SJSA1 (cell line): ENCODE measurements around the gene WNT11. TPM values are rescaled to one million over a fixed set of nuclear protein-coding genes. Genes with fewer than 3 reads are reported as not detected.

Source experiments
- DNase-seq, 2 experiments: peaks; one replicate each; pipeline ENCODE4 v3.0.0-alpha.2; 2015 to 2020; ENCODE audit warnings: low spot score in 2 of 2, low read depth in 1 of 2
- H3K27ac ChIP-seq: fragments of 250-450 bp; sonication (Bioruptor Pico); 2 replicates; pipeline ENCODE4 v1.5.1; 2020; ENCODE audit warnings: mild to moderate bottlenecking, moderate library complexity
- H3K27me3 ChIP-seq: fragments of 250-450 bp; sonication (Bioruptor Pico); replicated peaks from 2 replicates; pipeline ENCODE4 v1.5.1; 2020; ENCODE audit warnings: mild to moderate bottlenecking, moderate library complexity
- H3K36me3 ChIP-seq: fragments of 250-450 bp; sonication (Bioruptor Pico); 2 replicates; pipeline ENCODE4 v1.5.1; 2020; ENCODE audit warnings: mild to moderate bottlenecking
- H3K4me1 ChIP-seq: fragments of 250-450 bp; sonication (Bioruptor Pico); replicated peaks from 2 replicates; pipeline ENCODE4 v1.6.1; 2021; ENCODE audit warnings: mild to moderate bottlenecking
- H3K4me3 ChIP-seq: fragments of 250-450 bp; sonication (Bioruptor Pico); 2 replicates; pipeline ENCODE4 v1.5.1; 2020; ENCODE audit warnings: mild to moderate bottlenecking
- H3K9me3 ChIP-seq: fragments of 250-450 bp; sonication (Bioruptor Pico); replicated peaks from 2 replicates; pipeline ENCODE4 v1.5.1; 2020; ENCODE audit warnings: mild to moderate bottlenecking
- total RNA-seq: library from RNA; depleted of rRNA; stranded (reverse); fragments of >200 nt; shearing (Covaris generic); gene quantifications from 2 replicates; pipeline ENCODE4 v1.2.3, GENCODE V29; 2014

Gene WNT11
- total RNA-seq, 1 experiment from 2014 or later = not detected

DNA sequence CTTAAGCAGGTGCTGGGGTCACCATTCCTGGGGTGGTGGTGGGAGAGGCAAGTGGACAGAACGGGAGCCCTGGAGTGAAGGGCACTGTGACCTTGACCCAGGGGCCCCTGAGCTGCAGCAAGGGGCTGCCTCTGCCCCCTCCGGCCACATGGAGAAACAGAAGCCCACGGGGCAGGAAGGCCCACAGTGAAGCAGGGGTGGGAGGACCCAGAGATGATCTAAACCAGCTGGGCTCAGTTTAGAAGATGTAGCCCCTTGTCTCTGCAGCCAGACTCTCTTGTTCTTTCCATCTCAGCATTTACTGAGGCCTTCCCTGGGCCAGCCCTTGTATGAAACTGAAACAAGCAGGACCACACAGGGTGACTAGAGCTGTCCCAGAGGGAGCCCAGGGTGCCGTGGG lies 30.5 kb downstream of the WNT11 start:
- Histone ChIP-seq H3K27me3 (no peaks in the 10 kb centered on the region), H3K36me3 (no peaks in the 10 kb centered on the region), H3K4me3 (no peak overlapping the region), H3K27ac (no peak overlapping the region), H3K4me1 (no peaks in the 10 kb centered on the region), H3K9me3 (no peaks in the 10 kb centered on the region)
- DNase-seq = no peak

DNA sequence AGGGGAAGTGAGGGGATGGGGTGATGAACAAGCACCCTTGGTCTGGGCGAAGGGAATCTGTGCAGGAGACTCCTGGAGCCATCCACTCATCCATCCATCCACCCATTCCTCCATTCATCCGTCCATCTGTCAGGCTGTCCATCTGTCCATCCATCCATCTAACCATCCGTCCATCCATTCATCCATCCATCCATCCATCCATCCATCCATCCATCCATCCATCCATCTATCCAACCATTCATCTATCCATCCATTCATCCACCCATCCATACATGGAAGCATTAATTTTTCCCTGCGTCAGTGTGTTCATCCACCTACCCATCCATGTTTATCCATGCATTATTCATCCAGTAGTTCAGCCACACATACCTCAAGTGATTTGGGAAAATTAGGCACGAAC lies 32.0 kb downstream of the WNT11 start:
- no peaks in the 10 kb centered on the region for H3K36me3 ChIP-seq
- no peak overlapping the region for H3K4me3 ChIP-seq
- no peaks in the 10 kb centered on the region for H3K9me3 ChIP-seq
- no peak overlapping the region for H3K27ac ChIP-seq
- no peaks in the 10 kb centered on the region for H3K4me1 ChIP-seq
- DNase-seq = no peak
- no peaks in the 10 kb centered on the region for H3K27me3 ChIP-seq

DNA sequence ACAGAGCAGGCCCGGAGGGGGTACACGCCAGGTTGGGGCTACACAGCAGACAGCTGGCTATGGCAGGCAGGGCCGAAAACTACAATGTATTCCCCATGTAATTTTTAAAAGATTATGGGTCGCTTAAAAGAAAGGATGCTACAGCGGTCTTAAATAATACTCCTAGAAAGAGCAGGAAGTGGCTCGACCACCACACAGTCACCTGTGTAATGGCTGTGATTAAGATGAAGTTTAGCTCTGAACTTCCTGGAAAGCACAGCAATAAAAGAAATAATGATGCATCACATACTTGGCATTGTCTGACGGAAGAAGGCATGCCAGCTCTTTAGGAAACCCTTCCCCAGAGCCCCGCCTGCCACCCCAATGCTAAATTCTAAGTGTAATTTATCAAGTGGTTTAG lies 32.6 kb downstream of the WNT11 start:
- DNase-seq = no peak
- no peak overlapping the region for H3K4me3 ChIP-seq
- H3K27ac ChIP-seq = no peak overlapping the region
- no peaks in the 10 kb centered on the region for H3K4me1 ChIP-seq
- no peaks in the 10 kb centered on the region for H3K9me3 ChIP-seq
- no peaks in the 10 kb centered on the region for H3K27me3 ChIP-seq
- H3K36me3 ChIP-seq = no peaks in the 10 kb centered on the region

- H3K4me3 ChIP-seq = no peak overlapping the region
- H3K36me3 ChIP-seq = no peaks in the 10 kb centered on the region
- H3K4me1 ChIP-seq = no peaks in the 10 kb centered on the region
- DNase-seq = no peak
- no peaks in the 10 kb centered on the region for H3K9me3 ChIP-seq
- no peaks in the 10 kb centered on the region for H3K27me3 ChIP-seq
- H3K27ac ChIP-seq = no peak overlapping the region
Measured at GRCh38 chr11:76172583-76172982, 33.7 kb downstream of the WNT11 start.

GRCh38 chr11:76170468-76170867 lies 35.8 kb downstream of the WNT11 start:
- no peaks in the 10 kb centered on the region for H3K36me3 ChIP-seq
- DNase-seq = no peak
- no peaks in the 10 kb centered on the region for H3K27me3 ChIP-seq
- no peak overlapping the region for H3K4me3 ChIP-seq
- H3K27ac ChIP-seq = no peak overlapping the region
- no peaks in the 10 kb centered on the region for H3K9me3 ChIP-seq
- no peaks in the 10 kb centered on the region for H3K4me1 ChIP-seq

DNA sequence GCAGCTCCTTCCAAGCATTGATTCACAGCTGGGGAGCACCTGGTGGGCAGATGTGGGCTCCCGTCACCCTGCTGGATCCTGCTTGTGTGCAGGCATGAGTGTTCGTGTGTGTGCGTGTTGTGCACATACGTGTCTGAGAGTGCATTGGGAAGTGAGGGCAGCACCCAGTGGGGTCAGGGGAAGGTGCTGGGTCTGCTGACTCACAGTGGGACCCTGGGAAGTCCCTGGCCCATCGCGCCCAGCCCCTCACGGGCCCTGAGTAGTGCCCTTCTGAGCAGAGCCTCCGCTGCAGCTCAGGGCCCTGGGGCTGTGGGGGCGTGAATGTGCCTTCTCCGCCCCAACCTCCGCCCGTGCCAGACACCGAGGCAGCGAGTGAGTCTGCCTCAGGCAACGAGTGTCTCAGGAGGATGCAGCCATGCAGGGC lies 36.8 kb downstream of the WNT11 start:
- no peaks in the 10 kb centered on the region for H3K36me3 ChIP-seq
- no peaks in the 10 kb centered on the region for H3K4me1 ChIP-seq
- no peaks in the 10 kb centered on the region for H3K27me3 ChIP-seq
- H3K9me3 ChIP-seq = no peaks in the 10 kb centered on the region
- DNase-seq = no peak
- no peak overlapping the region for H3K4me3 ChIP-seq
- H3K27ac ChIP-seq = no peak overlapping the region

- no peak overlapping the region for H3K27ac ChIP-seq
- H3K4me1 ChIP-seq = no peaks in the 10 kb centered on the region
- DNase-seq = no peak
- H3K27me3 ChIP-seq = no peaks in the 10 kb centered on the region
- H3K4me3 ChIP-seq = no peak overlapping the region
- no peaks in the 10 kb centered on the region for H3K36me3 ChIP-seq
- no peaks in the 10 kb centered on the region for H3K9me3 ChIP-seq
Measured at GRCh38 chr11:76167590-76167989, 38.7 kb downstream of the WNT11 start.

- Histone ChIP-seq H3K27ac (no peak overlapping the region), H3K4me3 (no peak overlapping the region), H3K36me3 (no peaks in the 10 kb centered on the region), H3K9me3 (no peaks in the 10 kb centered on the region), H3K4me1 (no peaks in the 10 kb centered on the region), H3K27me3 (no peaks in the 10 kb centered on the region)
- no peak for DNase-seq
Measured at GRCh38 chr11:76166314-76166713, 40.0 kb downstream of the WNT11 start.

- H3K4me3 ChIP-seq = no peak overlapping the region
- DNase-seq = no peak
- H3K27me3 ChIP-seq = no peaks in the 10 kb centered on the region
- H3K27ac ChIP-seq = no peak overlapping the region
- no peaks in the 10 kb centered on the region for H3K36me3 ChIP-seq
- H3K4me1 ChIP-seq = no peaks in the 10 kb centered on the region
- no peaks in the 10 kb centered on the region for H3K9me3 ChIP-seq
Measured at GRCh38 chr11:76164861-76165751, 41.2 kb downstream of the WNT11 start.

- no peaks in the 10 kb centered on the region for H3K27me3 ChIP-seq
- DNase-seq = no peak
Measured at GRCh38 chr11:76164081-76164480, 42.2 kb downstream of the WNT11 start.

GRCh38 chr11:76163289-76163880 lies 42.9 kb downstream of the WNT11 start:
- H3K9me3 ChIP-seq = no peaks in the 10 kb centered on the region
- no peak overlapping the region for H3K27ac ChIP-seq
- H3K4me3 ChIP-seq = no peak overlapping the region
- DNase-seq = no peak
- H3K27me3 ChIP-seq = no peaks in the 10 kb centered on the region
- no peaks in the 10 kb centered on the region for H3K36me3 ChIP-seq
- no peaks in the 10 kb centered on the region for H3K4me1 ChIP-seq

More at GRCh38 chr11:76164081-76164480, 42.2 kb downstream of the WNT11 start:
- no peaks in the 10 kb centered on the region for H3K4me1 ChIP-seq
- H3K9me3 ChIP-seq = no peaks in the 10 kb centered on the region
- H3K36me3 ChIP-seq = no peaks in the 10 kb centered on the region
- H3K4me3 ChIP-seq = no peak overlapping the region
- H3K27ac ChIP-seq = no peak overlapping the region

DNA sequence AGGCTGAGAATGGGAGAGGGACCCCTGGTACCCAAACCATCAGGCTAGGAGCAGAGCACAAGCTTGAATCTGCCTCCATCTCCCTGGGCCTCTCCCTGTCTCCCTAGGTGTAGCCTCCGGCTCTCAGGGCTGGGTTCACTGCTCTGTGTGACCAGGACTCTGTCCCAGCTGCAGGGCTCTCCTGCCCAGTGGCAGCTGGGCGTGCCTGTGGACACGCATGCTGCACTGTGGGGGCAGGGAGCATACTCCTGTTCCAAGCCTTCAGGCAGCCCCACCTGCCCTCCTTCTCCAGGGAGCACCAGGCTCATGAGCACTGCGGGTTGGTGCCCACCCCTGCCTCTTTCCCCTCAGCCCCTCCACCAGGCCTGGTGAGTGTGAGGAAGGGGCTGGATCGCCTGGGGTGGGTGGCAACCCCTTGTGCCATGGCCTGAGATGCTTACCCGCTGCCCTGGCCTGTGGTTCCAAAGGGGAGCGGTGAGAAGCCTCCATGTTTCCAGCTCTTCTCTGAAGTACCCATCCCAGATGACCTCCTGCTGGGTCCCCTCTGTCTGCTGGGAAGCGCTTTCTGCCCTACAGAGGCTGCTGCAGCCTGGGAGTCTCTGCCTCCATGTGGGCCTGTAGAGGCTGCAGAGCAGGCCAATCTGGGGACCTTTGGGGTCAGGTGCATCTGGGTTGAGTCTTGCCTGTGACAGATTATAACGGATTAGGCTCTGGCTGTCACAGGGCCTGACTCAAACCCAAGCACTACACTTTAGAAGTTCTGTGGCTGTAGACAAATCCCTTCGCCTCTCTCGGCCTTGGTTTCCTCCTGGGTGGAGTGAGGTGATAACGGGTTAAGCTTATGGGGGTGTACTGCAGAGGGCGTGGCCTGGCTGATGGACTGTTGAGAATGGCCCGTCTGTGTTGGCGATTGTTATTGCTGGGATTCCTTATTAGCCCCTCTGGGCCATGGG lies 43.7 kb downstream of the WNT11 start:
- no peaks in the 10 kb centered on the region for H3K36me3 ChIP-seq
- no peaks in the 10 kb centered on the region for H3K27me3 ChIP-seq
- H3K27ac ChIP-seq = no peak overlapping the region
- H3K4me3 ChIP-seq = no peak overlapping the region
- no peaks in the 10 kb centered on the region for H3K9me3 ChIP-seq
- no peak for DNase-seq
- H3K4me1 ChIP-seq = no peaks in the 10 kb centered on the region

DNA sequence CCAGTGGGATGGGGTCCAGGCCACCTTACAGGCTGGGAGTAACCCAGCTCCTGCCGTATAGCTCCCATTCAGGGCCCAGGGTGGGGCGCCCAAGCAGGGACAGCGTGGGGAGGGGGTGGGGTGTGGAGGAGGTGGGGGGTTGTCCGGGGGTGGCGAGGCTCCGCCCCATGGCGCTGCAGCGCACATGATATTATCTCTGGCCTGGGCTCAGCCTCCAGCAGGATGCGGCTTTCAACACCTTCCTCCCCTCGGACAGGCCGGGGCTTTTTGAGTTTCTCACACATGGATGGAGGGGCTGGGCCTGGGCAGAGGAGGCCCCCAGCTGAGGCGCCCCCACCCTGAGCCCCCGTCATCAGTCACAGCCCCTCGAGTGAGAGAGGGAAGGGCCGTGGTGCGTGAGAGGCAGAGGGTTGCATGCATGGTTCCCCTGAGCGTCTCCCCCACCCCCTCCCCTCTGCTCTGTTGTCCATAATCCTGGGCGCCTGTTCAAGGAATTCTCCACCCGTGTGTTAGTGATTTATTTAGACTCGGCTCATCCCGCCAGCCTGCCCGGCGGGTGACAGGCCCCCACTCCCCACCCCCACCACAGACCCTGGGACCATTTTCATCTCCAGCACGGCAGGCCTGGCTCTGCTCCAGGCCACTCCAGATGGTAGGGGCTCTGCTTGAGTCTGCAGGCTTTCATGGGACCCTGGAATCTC lies 44.9 kb downstream of the WNT11 start:
- Histone ChIP-seq H3K4me1 (no peaks in the 10 kb centered on the region), H3K36me3 (no peaks in the 10 kb centered on the region), H3K27ac (no peak overlapping the region), H3K9me3 (no peaks in the 10 kb centered on the region), H3K4me3 (no peak overlapping the region), H3K27me3 (no peaks in the 10 kb centered on the region)
- DNase-seq = no peak
